GM12801 (cell line): ENCODE results near the gene C1orf174.

Experiments used
- TF ChIP-seq, protein P1 (sequence below): IDR thresholded peaks from one replicate; pipeline ENCODE4 v1.5.1; 2011; ENCODE audit warnings: control low read depth; ENCODE audit not compliant: insufficient read length; ENCODE audit errors: extremely low read depth

C1orf174 gene

DNA sequence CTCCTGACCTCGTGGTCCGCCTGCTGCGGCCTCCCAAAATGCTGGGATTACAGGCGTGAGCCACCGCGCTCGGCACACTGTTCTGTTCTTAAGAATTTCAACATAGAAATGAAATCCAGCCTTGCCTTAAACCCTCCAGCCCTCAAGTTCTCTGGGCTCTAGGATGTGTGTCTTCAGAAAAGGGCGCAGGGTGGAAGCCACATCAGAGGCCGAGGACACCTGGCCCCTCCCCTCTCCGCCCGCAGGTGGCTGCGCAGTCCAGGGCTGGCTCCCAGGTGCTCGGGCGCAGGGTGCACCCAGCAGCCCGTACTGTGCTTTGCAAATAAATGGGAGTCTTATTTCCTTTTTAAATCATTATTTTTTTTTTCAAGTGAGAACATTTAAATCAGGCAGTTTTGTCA lies 2.0 kb upstream of the C1orf174 start:
- TF ChIP-seq, protein P1, sequence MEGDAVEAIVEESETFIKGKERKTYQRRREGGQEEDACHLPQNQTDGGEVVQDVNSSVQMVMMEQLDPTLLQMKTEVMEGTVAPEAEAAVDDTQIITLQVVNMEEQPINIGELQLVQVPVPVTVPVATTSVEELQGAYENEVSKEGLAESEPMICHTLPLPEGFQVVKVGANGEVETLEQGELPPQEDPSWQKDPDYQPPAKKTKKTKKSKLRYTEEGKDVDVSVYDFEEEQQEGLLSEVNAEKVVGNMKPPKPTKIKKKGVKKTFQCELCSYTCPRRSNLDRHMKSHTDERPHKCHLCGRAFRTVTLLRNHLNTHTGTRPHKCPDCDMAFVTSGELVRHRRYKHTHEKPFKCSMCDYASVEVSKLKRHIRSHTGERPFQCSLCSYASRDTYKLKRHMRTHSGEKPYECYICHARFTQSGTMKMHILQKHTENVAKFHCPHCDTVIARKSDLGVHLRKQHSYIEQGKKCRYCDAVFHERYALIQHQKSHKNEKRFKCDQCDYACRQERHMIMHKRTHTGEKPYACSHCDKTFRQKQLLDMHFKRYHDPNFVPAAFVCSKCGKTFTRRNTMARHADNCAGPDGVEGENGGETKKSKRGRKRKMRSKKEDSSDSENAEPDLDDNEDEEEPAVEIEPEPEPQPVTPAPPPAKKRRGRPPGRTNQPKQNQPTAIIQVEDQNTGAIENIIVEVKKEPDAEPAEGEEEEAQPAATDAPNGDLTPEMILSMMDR: no peak

- TF ChIP-seq, protein P1: no peak
Measured at GRCh38 chr1:3900969-3901529, 977 bp upstream of the C1orf174 start.

- TF ChIP-seq, protein P1: no peak
Measured at GRCh38 chr1:3899754-3900149, 320 bp downstream of the C1orf174 start.

DNA sequence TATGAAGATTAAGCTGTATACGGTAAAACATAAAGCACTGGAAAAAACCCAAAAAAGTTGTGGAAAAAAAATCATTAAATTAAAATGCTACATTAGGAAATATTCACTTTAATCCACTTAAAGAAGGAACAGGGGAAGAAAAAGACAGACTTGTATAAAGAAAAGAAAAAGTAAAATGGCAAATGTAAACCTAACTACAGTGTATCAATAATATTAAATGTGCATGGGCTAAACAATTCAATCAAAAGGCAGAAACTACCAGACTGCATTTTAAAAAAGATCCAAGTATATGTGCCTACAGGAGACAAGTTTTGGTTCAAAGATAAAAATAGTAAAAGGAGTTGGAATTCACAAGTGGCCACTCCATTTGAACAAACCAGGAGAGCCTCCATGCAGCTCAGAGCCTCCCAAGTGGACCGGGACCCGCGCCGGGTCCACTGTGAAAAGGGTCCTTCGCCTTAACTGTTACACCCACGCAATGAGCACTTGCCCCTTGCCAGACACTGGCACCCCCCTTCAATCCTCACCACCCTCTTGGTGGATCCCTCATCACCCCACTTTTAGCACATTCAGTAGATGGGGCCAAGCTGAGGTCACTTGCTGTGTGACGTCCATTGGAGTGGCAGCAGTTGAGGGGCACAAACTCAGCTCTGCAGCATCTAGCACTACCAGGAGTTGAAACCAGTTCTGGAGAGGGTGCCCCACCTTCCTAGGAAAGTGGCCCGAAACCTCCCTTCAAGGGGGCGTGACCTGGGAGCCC lies 898 bp downstream of the C1orf174 start:
- TF ChIP-seq, protein P1: no peak

GRCh38 chr1:3898475-3898735 lies 1.7 kb downstream of the C1orf174 start:
- TF ChIP-seq, protein P1: no peak

DNA sequence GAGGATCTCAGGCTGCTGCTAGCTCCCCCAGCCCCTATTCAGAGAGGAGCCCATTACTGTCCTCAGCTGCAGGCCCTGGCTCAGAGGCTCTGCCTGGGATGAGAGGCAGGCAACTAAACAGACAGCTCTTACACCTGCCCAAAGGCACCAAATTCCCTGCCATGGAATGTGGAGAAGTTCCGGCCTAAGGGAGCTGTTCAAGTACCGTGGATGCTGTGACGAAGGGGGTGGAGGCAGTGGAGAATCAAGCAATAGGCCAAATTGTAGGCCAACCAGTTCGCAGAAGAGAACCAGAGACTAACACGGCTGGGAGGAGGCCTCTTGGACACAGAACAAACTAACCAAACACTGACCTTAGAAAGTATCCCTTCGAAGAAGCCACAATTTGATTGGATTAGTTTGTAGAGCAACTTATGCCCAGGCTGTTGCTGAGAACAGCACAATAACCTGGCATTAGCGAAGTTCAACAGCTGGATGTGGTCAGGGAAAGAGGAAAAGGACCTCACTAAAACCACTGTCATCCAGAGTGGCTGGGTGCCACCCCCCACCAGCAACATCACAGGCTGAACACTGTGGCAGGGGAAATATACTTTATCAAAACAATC lies 3.6 kb downstream of the C1orf174 start:
- TF ChIP-seq, protein P1: no peak

DNA sequence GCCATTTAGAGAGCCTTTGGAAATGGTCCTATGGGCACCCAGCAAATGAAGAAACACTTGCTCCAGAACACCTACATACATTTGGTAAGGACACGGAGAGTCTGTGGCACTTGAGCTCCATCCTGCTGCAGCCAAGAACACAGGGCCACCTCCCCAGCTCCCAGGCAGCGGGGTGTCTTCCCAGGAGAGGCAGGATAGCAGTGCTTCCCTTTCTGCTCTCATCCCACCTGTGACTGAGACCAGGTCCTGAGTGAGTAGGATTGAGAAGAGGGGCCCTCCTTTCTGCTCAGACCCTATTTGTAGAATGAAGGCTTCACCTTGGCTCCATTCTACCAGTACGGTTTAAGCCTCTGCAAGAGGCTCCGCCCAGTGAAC lies 4.1 kb downstream of the C1orf174 start:
- TF ChIP-seq, protein P1: no peak
